AG09319 (cell line): Measurements from ENCODE around the gene GDI2.

Experiments
- DNase-seq: peaks from one replicate; pipeline ENCODE4 v3.0.0-alpha.2; 2010; ENCODE audit warnings: low read depth; ENCODE audit errors: extremely low read depth
- CTCF ChIP-seq: IDR thresholded peaks from 2 replicates; pipeline ENCODE4 v1.5.1; 2011; ENCODE audit warnings: low read depth, mild to moderate bottlenecking, inconsistent platforms, low read length, moderate library complexity

The GDI2 gene

GRCh38 chr10:5748394-5748803 is 64.8 kb downstream of the GDI2 start:
- no peak for DNase-seq
- TF ChIP-seq CTCF = no peak

GRCh38 chr10:5746197-5746596 is 67.0 kb downstream of the GDI2 start:
- no peak for TF ChIP-seq CTCF
- no peak for DNase-seq

- TF ChIP-seq CTCF = no peak
- no peak for DNase-seq
Observed at GRCh38 chr10:5744849-5745248, 68.4 kb downstream of the GDI2 start.

- no peak for TF ChIP-seq CTCF
- DNase-seq = no peak
Observed at GRCh38 chr10:5743736-5744135, 69.5 kb downstream of the GDI2 start.

- no peak for TF ChIP-seq CTCF
- no peak for DNase-seq
Observed at GRCh38 chr10:5742116-5742515, 71.1 kb downstream of the GDI2 start.

- DNase-seq = no peak
- TF ChIP-seq CTCF = no peak
Observed at GRCh38 chr10:5741276-5741675, 72.0 kb downstream of the GDI2 start.

GRCh38 chr10:5738427-5738826 is 74.8 kb downstream of the GDI2 start:
- no peak for TF ChIP-seq CTCF
- DNase-seq = no peak
